ENCODE data around the gene VEZF1. TPM values are rescaled to one million over a fixed set of nuclear protein-coding genes. Genes with fewer than 3 reads are reported as not detected.

VEZF1 gene
- total RNA-seq, 1 donor from 2014 or later: 50.9 TPM

DNA sequence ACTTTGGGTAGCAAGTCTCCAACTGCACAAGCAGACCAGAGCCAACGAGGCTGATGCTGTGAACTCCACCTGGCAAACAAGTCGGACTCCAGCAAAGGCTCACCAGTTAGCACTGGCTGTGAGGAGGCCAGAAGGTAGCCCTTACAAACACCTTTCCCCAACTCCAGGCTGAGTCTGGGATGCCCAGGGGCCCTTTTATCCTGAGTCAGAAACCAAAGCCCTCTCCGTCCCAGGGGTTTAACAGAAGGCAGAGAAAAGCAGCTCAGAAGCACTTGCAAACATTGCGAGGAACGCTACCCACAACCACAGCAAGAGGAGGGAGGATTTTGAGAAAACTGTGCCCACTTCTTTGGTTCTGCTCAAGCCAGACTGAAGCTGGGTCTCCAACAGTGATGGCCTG is 57.8 kb downstream of the VEZF1 start:
- peaks cover 31% of the 10 kb centered on the region for H3K4me1 ChIP-seq (ENCODE audit: insufficient read depth, low read length)

DNA sequence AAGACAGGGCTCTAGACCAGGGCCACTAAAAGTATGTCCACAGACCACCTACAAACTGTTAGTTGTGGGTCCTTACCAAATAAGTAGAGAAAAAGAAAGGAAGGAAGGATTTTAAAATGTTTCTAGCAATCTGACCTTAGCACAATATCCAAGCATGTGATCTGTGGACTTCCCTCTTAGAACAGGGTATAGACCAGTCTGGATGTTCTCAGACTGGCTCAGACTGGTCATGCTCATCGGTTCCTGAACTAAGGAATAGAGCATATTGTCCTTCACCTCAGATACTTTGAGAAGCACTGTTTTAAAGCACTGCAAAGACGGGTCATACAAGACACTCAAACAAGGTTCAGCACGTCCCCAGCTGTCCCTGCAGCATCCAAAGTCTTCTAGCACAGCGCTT is 58.7 kb downstream of the VEZF1 start:
- DNase-seq (ENCODE audit: low read depth) (no peak), FAIRE-seq (no peak)
- Mint-ChIP-seq H3K27ac (ENCODE audit: unreplicated experiment) (no peak overlapping the region), H3K9me3 (ENCODE audit: unreplicated experiment) (peaks cover 2% of the 10 kb centered on the region), H3K4me1 (ENCODE audit: low read depth, unreplicated experiment) (peaks cover 38% of the 10 kb centered on the region), H3K4me3 (ENCODE audit: unreplicated experiment) (no peak overlapping the region), H3K27me3 (ENCODE audit: low read depth, unreplicated experiment) (no peaks in the 10 kb centered on the region), H3K36me3 (ENCODE audit: low read depth, unreplicated experiment) (peaks cover 2% of the 10 kb centered on the region)
- Histone ChIP-seq H3K4me2 (ENCODE audit: low read length) (no peak overlapping the region), H3K4me1 (ENCODE audit: insufficient read depth, low read length) (peaks cover 24% of the 10 kb centered on the region), H3K9ac (ENCODE audit: low read length) (no peak overlapping the region), H3K27me3 (ENCODE audit: insufficient read depth, low read length) (no peaks in the 10 kb centered on the region), H4K20me1 (ENCODE audit: insufficient read depth, low read length) (peaks cover 76% of the 10 kb centered on the region), H3K9me3 (ENCODE audit: insufficient read depth, low read depth, low read length) (no peaks in the 10 kb centered on the region), H3K79me2 (ENCODE audit: insufficient read depth, low read length) (peaks cover 70% of the 10 kb centered on the region), H2AFZ (ENCODE audit: low read depth, low read length) (no peak overlapping the region), H3K36me3 (ENCODE audit: insufficient read depth, low read length) (no peaks in the 10 kb centered on the region), H3K4me3 (ENCODE audit: insufficient read depth, low read depth, low read length) (no peak overlapping the region), H3K27ac (ENCODE audit: low read depth, low read length) (no peak overlapping the region)
- TF ChIP-seq EZH2 (IDR thresholded peaks at IDR 0.05; ENCODE audit: insufficient read depth, low read length): no peak
- TF ChIP-seq, protein P1, sequence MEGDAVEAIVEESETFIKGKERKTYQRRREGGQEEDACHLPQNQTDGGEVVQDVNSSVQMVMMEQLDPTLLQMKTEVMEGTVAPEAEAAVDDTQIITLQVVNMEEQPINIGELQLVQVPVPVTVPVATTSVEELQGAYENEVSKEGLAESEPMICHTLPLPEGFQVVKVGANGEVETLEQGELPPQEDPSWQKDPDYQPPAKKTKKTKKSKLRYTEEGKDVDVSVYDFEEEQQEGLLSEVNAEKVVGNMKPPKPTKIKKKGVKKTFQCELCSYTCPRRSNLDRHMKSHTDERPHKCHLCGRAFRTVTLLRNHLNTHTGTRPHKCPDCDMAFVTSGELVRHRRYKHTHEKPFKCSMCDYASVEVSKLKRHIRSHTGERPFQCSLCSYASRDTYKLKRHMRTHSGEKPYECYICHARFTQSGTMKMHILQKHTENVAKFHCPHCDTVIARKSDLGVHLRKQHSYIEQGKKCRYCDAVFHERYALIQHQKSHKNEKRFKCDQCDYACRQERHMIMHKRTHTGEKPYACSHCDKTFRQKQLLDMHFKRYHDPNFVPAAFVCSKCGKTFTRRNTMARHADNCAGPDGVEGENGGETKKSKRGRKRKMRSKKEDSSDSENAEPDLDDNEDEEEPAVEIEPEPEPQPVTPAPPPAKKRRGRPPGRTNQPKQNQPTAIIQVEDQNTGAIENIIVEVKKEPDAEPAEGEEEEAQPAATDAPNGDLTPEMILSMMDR (IDR thresholded peaks at IDR 0.05; ENCODE audit: insufficient read depth, low read depth, low read length): no peak

More for the DNA sequence above, 57.8 kb downstream of the VEZF1 start:
- Histone ChIP-seq H3K4me2 (ENCODE audit: low read length) (no peak overlapping the region), H3K27ac (ENCODE audit: low read depth, low read length) (no peak overlapping the region), H2AFZ (ENCODE audit: low read depth, low read length) (no peak overlapping the region), H3K9me3 (ENCODE audit: insufficient read depth, low read depth, low read length) (no peaks in the 10 kb centered on the region), H3K27me3 (ENCODE audit: insufficient read depth, low read length) (no peaks in the 10 kb centered on the region), H3K4me3 (ENCODE audit: insufficient read depth, low read depth, low read length) (no peak overlapping the region), H4K20me1 (ENCODE audit: insufficient read depth, low read length) (peaks cover 81% of the 10 kb centered on the region), H3K9ac (ENCODE audit: low read length) (no peak overlapping the region), H3K79me2 (ENCODE audit: insufficient read depth, low read length) (peaks cover 64% of the 10 kb centered on the region), H3K36me3 (ENCODE audit: insufficient read depth, low read length) (no peaks in the 10 kb centered on the region)
- Mint-ChIP-seq H3K27ac (ENCODE audit: unreplicated experiment) (no peak overlapping the region), H3K36me3 (ENCODE audit: low read depth, unreplicated experiment) (peaks cover 2% of the 10 kb centered on the region), H3K4me3 (ENCODE audit: unreplicated experiment) (no peak overlapping the region), H3K4me1 (ENCODE audit: low read depth, unreplicated experiment) (peaks cover 42% of the 10 kb centered on the region), H3K27me3 (ENCODE audit: low read depth, unreplicated experiment) (no peaks in the 10 kb centered on the region), H3K9me3 (ENCODE audit: unreplicated experiment) (peaks cover 2% of the 10 kb centered on the region)
- DNase-seq (ENCODE audit: low read depth): no peak
- TF ChIP-seq EZH2 (IDR thresholded peaks at IDR 0.05; ENCODE audit: insufficient read depth, low read length): no peak
- TF ChIP-seq, protein P1 (IDR thresholded peaks at IDR 0.05; ENCODE audit: insufficient read depth, low read depth, low read length): no peak
- no peak for FAIRE-seq

DNA sequence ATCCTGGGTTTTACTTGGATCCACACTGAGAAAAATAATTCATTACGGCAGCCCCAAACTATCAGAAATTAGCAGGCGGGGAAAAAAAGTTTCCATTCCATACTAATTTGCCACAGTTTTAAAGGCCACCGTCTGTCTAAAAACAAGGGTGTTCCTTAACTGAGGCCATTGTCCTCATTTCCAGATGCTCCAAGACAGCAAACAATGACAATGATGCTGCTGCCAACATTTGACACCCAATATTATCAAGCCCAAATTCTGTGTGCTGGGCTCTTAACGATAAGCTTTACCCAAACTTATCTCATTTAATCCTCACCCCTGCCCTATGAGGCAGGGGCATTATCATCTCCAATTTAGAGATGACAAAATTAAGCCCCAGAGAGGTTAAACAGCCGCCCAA is 59.1 kb downstream of the VEZF1 start:
- H3K36me3 ChIP-seq (ENCODE audit: insufficient read depth, low read length): no peaks in the 10 kb centered on the region
- no peak overlapping the region for H3K9ac ChIP-seq (ENCODE audit: low read length)
- H3K4me1 ChIP-seq (ENCODE audit: insufficient read depth, low read length): peaks cover 24% of the 10 kb centered on the region
- H3K4me1 Mint-ChIP-seq (ENCODE audit: low read depth, unreplicated experiment): peaks cover 38% of the 10 kb centered on the region
- H2AFZ ChIP-seq (ENCODE audit: low read depth, low read length): no peak overlapping the region
- no peak overlapping the region for H3K27ac ChIP-seq (ENCODE audit: low read depth, low read length)
- H3K27me3 Mint-ChIP-seq (ENCODE audit: low read depth, unreplicated experiment): no peaks in the 10 kb centered on the region
- H4K20me1 ChIP-seq (ENCODE audit: insufficient read depth, low read length): peaks cover 76% of the 10 kb centered on the region
- no peak for TF ChIP-seq EZH2 (IDR thresholded peaks at IDR 0.05; ENCODE audit: insufficient read depth, low read length)
- TF ChIP-seq, protein P1 (IDR thresholded peaks at IDR 0.05; ENCODE audit: insufficient read depth, low read depth, low read length): no peak
- H3K4me3 ChIP-seq (ENCODE audit: insufficient read depth, low read depth, low read length): no peak overlapping the region
- no peaks in the 10 kb centered on the region for H3K9me3 ChIP-seq (ENCODE audit: insufficient read depth, low read depth, low read length)
- FAIRE-seq: no peak
- no peaks in the 10 kb centered on the region for H3K27me3 ChIP-seq (ENCODE audit: insufficient read depth, low read length)
- peaks cover 2% of the 10 kb centered on the region for H3K36me3 Mint-ChIP-seq (ENCODE audit: low read depth, unreplicated experiment)
- no peak overlapping the region for H3K4me3 Mint-ChIP-seq (ENCODE audit: unreplicated experiment)
- peaks cover 69% of the 10 kb centered on the region for H3K79me2 ChIP-seq (ENCODE audit: insufficient read depth, low read length)
- H3K4me2 ChIP-seq (ENCODE audit: low read length): no peak overlapping the region
- peaks cover 2% of the 10 kb centered on the region for H3K9me3 Mint-ChIP-seq (ENCODE audit: unreplicated experiment)
- DNase-seq (ENCODE audit: low read depth): no peak
- no peak overlapping the region for H3K27ac Mint-ChIP-seq (ENCODE audit: unreplicated experiment)
